ENCODE measurements around the gene PTPRU. TPM values are rescaled to one million over a fixed set of nuclear protein-coding genes. Genes with fewer than 3 reads are reported as not detected.

The PTPRU gene
- total RNA-seq, 1 donor from 2014 or later = 17.2 TPM

GRCh38 chr1:29330089-29330488, 93.8 kb downstream of the PTPRU start:
- no peak for DNase-seq (ENCODE audit: low spot score)

GRCh38 chr1:29330856-29331255, 94.5 kb downstream of the PTPRU start:
- no peak for DNase-seq (ENCODE audit: low spot score)

GRCh38 chr1:29331309-29331708, 95.0 kb downstream of the PTPRU start:
- no peak for DNase-seq (ENCODE audit: low spot score)

- DNase-seq (ENCODE audit: low spot score) = no peak
These were observed 95.4 kb downstream of the PTPRU start for GRCh38 chr1:29331729-29332128.

- no peak for DNase-seq (ENCODE audit: low spot score)
These were observed 95.9 kb downstream of the PTPRU start for GRCh38 chr1:29332204-29332603.

GRCh38 chr1:29333008-29333407, 96.7 kb downstream of the PTPRU start:
- no peak for DNase-seq (ENCODE audit: low spot score)

- DNase-seq (ENCODE audit: low spot score) = no peak
These were observed 99.3 kb downstream of the PTPRU start for GRCh38 chr1:29335573-29335972.

- DNase-seq (ENCODE audit: low spot score) = no peak
These were observed 102.7 kb downstream of the PTPRU start for GRCh38 chr1:29338908-29339575.

- no peak for DNase-seq (ENCODE audit: low spot score)
These were observed 105.6 kb downstream of the PTPRU start for GRCh38 chr1:29341936-29342335.

GRCh38 chr1:29342351-29342750, 106.0 kb downstream of the PTPRU start:
- DNase-seq (ENCODE audit: low spot score) = no peak

GRCh38 chr1:29342983-29343382, 106.7 kb downstream of the PTPRU start:
- DNase-seq (ENCODE audit: low spot score) = no peak

- no peak for DNase-seq (ENCODE audit: low spot score)
These were observed 107.2 kb downstream of the PTPRU start for GRCh38 chr1:29343476-29343875.

- DNase-seq (ENCODE audit: low spot score) = no peak
These were observed 107.6 kb downstream of the PTPRU start for GRCh38 chr1:29343908-29344307.

GRCh38 chr1:29344336-29344735, 108.0 kb downstream of the PTPRU start:
- DNase-seq (ENCODE audit: low spot score) = no peak

- DNase-seq (ENCODE audit: low spot score) = no peak
These were observed 110.3 kb downstream of the PTPRU start for GRCh38 chr1:29346576-29346975.

- DNase-seq (ENCODE audit: low spot score) = no peak
These were observed 113.7 kb downstream of the PTPRU start for GRCh38 chr1:29349871-29350491.

- DNase-seq (ENCODE audit: low spot score) = no peak
These were observed 116.5 kb downstream of the PTPRU start for GRCh38 chr1:29352719-29353420.

GRCh38 chr1:29354511-29355098, 118.3 kb downstream of the PTPRU start:
- no peak for DNase-seq (ENCODE audit: low spot score)

GRCh38 chr1:29355375-29355774, 119.1 kb downstream of the PTPRU start:
- no peak for DNase-seq (ENCODE audit: low spot score)

- DNase-seq (ENCODE audit: low spot score) = no peak
These were observed 120.3 kb downstream of the PTPRU start for GRCh38 chr1:29356663-29357062.

- no peak for DNase-seq (ENCODE audit: low spot score)
These were observed 121.1 kb downstream of the PTPRU start for GRCh38 chr1:29357452-29357851.

- no peak for DNase-seq (ENCODE audit: low spot score)
These were observed 121.9 kb downstream of the PTPRU start for GRCh38 chr1:29358183-29358582.

Data from mesenteric fat pad (tissue), 1 donor.